ENCODE data around the gene ABHD16A. TPM values are rescaled to one million over a fixed set of nuclear protein-coding genes. Genes with fewer than 3 reads are reported as not detected.

Gene ABHD16A
- total and polyA plus RNA-seq, 8 donors = 15.1 to 122 (median 46.8) TPM

- no peak for DNase-seq
- 71 to 82% (median 80%) methylated on average over 6 of the region's 6 CpGs for WGBS, 5 donors
Observed at GRCh38 chr6:31657406-31658157, 45.5 kb downstream of the ABHD16A start.

GRCh38 chr6:31655349-31656237 is 47.5 kb downstream of the ABHD16A start, which contains the start of gene APOM:
Gene APOM (plus strand): TSS chr6:31655894. CDS start chr6:31655967, 73 bp downstream.
- intact Hi-C loops (cut with DNase I; ENCODE audit: low total_unique reads) = no loop called here
- 64 to 77% (median 69%) methylated on average over 8 of the region's 8 CpGs for WGBS, 5 donors
- TF ChIP-seq POLR2AphosphoS5 (IDR thresholded peaks at IDR 0.05) = no peak
- TF ChIP-seq POLR2A (IDR thresholded peaks at IDR 0.05) = no peak
- TF ChIP-seq CTCF (IDR thresholded peaks at IDR 0.05) = no peak
- TF ChIP-seq EP300 (IDR thresholded peaks at IDR 0.05) = no peak
- Histone ChIP-seq H3K27me3 (no peaks in the 10 kb centered on the region), H3K36me3 (peaks cover 7 to 38% (median 33%) of the 10 kb centered on the region in 4 donors), H3K9me3 (no peaks in the 10 kb centered on the region), H3K27ac (no peak within 1 kb of the TSS), H3K4me1 (peaks cover 35 to 72% (median 62%) of the 10 kb centered on the region in 4 donors), H3K4me3 (no peak within 1 kb of the TSS)
- no peak for DNase-seq

More at GRCh38 chr6:31657406-31658157, 45.5 kb downstream of the ABHD16A start:
- Histone ChIP-seq H3K27ac (peak overlapping the region in 3 of 5 donors; percentile 0 to 91 (median 6)), H3K9me3 (no peaks in the 10 kb centered on the region), H3K4me1 (peaks cover 33 to 78% (median 69%) of the 10 kb centered on the region in 4 donors), H3K4me3 (no peak overlapping the region), H3K27me3 (no peaks in the 10 kb centered on the region), H3K36me3 (peaks cover 13 to 42% (median 40%) of the 10 kb centered on the region in 4 donors)
- intact Hi-C loops (cut with DNase I; ENCODE audit: low total_unique reads) = no loop called here
- no peak for TF ChIP-seq POLR2A (IDR thresholded peaks at IDR 0.05)
- no peak for TF ChIP-seq CTCF (IDR thresholded peaks at IDR 0.05)
- no peak for TF ChIP-seq EP300 (IDR thresholded peaks at IDR 0.05)
- no peak for TF ChIP-seq POLR2AphosphoS5 (IDR thresholded peaks at IDR 0.05)

- DNase-seq = no peak
- H3K27me3 ChIP-seq = no peaks in the 10 kb centered on the region
- intact Hi-C loops (cut with DNase I; ENCODE audit: low total_unique reads) = no loop called here
- no peak overlapping the region for H3K4me3 ChIP-seq
- H3K4me1 ChIP-seq = peaks cover 35 to 75% (median 64%) of the 10 kb centered on the region in 4 donors
- H3K9me3 ChIP-seq = no peaks in the 10 kb centered on the region
- no peak overlapping the region for H3K27ac ChIP-seq
- TF ChIP-seq POLR2A (IDR thresholded peaks at IDR 0.05) (no peak), POLR2AphosphoS5 (IDR thresholded peaks at IDR 0.05) (no peak), CTCF (IDR thresholded peaks at IDR 0.05) (no peak), EP300 (IDR thresholded peaks at IDR 0.05) (no peak)
- WGBS, 5 donors = 82 to 88% (median 86%) methylated on average over 8 of the region's 8 CpGs
- peaks cover 7 to 46% (median 39%) of the 10 kb centered on the region in 4 donors for H3K36me3 ChIP-seq
Observed at GRCh38 chr6:31654574-31655348, 48.4 kb downstream of the ABHD16A start.
